ENCODE data around the gene CSPG5.

CSPG5 gene

DNA sequence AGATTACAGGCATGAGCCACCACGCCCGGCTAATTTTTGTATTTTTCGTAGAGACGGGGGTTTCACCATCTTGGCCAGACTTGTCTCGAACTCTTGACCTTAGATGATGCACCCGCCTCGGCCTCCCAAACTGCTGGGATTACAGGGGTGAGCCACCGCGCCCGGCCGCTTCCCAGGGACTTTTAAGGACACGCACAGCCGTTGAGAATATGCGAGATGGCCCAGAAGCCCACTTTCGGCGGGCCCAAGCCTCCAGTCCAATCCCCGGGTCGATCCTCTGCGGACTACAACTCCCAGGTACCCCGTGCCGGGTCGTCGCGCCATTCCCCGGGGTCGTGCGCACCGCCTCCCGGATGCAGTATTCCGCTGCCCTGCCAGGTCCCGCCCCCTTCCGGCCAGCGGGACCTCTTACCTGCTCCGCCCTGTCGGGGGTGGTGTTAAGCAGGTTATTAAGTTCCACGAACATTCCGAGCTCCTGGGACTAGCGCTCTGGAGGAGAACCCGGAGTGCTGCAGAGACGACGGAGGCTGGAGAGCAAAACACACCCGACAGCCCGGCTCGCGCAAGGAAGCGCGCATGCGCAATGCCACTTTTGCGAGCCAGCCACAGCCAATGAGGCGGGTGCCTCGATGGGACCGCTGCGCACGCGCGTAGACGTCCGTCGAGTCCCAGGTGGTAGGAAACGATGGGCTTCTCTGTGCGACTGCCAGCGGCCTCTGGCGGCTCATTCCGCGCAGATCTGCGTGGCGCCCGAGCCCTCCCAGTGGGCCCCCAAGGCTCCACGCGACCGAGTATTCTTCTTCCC lies 65.3 kb downstream of the CSPG5 start, which contains the start of gene ELP6:
ELP6 (minus strand) TSS at position 588 of the 805 bp plus-strand sequence; CDS start at position 466, 122 bp downstream.
- in situ Hi-C loops (cut with MboI; ENCODE audit: low pct_unique_long_range_greater_than_20kb, low sequenced_read_pairs) = no loop called here
- DNase-seq = peak; percentile 97

GRCh38 chr3:47512416-47513124 lies 66.1 kb downstream of the CSPG5 start:
- peak; percentile 43 for DNase-seq
- in situ Hi-C loops (cut with MboI; ENCODE audit: low pct_unique_long_range_greater_than_20kb, low sequenced_read_pairs) = no loop called here

Measured in KBM-7 (cell line).